A673 (cell line): ENCODE data around the gene ATP9A.

Experiments
- CTCF ChIP-seq: fragments of 300-800, 200-600 bp; sonication (generic); conservative IDR thresholded peaks from 2 replicates; pipeline ENCODE4 v1.5.1; 2017; ENCODE audit warnings: low read depth, mild to moderate bottlenecking, antibody characterized with exemption, low read length, moderate library complexity, mixed read lengths
- EZH2 ChIP-seq: fragments of 200-600 bp; sonication (generic); IDR thresholded peaks from 2 replicates; pipeline ENCODE4 v1.6.1; 2017; ENCODE audit warnings: borderline replicate concordance, low read depth, mild to moderate bottlenecking, mixed read lengths, antibody characterized with exemption, low read length; ENCODE audit not compliant: poor library complexity, severe bottlenecking

- TF ChIP-seq EZH2, result no peak
- no peak for TF ChIP-seq CTCF
Observed at GRCh38 chr20:51560550-51561307, 207.5 kb downstream of the ATP9A start.
